ENCODE data around the gene WDFY3. TPM values are rescaled to one million over a fixed set of nuclear protein-coding genes. Genes with fewer than 3 reads are reported as not detected.

The WDFY3 gene
- total and polyA plus RNA-seq, 7 donors: 4.8 to 85.7 (median 50.5) TPM

GRCh38 chr4:84899616-84900015 is 66.9 kb downstream of the WDFY3 start:
- no peak for DNase-seq
- 92 to 93% methylated on average over 3 of the region's 3 CpGs for WGBS, 2 donors
- no peaks in the 10 kb centered on the region for H3K9me3 ChIP-seq
- H3K4me3 ChIP-seq: no peak overlapping the region
- intact Hi-C loops (cut with DNase I): no loop called here
- H3K27ac ChIP-seq: no peak overlapping the region
- H3K27me3 ChIP-seq: no peaks in the 10 kb centered on the region
- H3K36me3 ChIP-seq: no peaks in the 10 kb centered on the region
- H3K4me1 ChIP-seq: no peaks in the 10 kb centered on the region
- TF ChIP-seq EP300 (IDR thresholded peaks at IDR 0.05) (no peak), CTCF (IDR thresholded peaks at IDR 0.05) (no peak), POLR2A (IDR thresholded peaks at IDR 0.05) (no peak), POLR2AphosphoS5 (IDR thresholded peaks at IDR 0.05) (no peak)

- Histone ChIP-seq H3K27me3 (no peaks in the 10 kb centered on the region), H3K27ac (no peak overlapping the region), H3K36me3 (peaks cover 0 to 3% (median 0%) of the 10 kb centered on the region in 4 donors), H3K4me3 (no peak overlapping the region), H3K4me1 (peaks cover 0 to 8% (median under 1%) of the 10 kb centered on the region in 4 donors), H3K9me3 (no peaks in the 10 kb centered on the region)
- intact Hi-C loops (cut with DNase I): no loop called here
- WGBS, 2 donors: 94 to 97% methylated on average over 6 of the region's 6 CpGs
- DNase-seq: no peak
- TF ChIP-seq EP300 (IDR thresholded peaks at IDR 0.05) (no peak), POLR2A (IDR thresholded peaks at IDR 0.05) (no peak)
These were observed 69.0 kb downstream of the WDFY3 start for GRCh38 chr4:84897516-84897915.

- H3K27ac ChIP-seq: no peak overlapping the region
- intact Hi-C loops (cut with DNase I): no loop called here
- H3K4me3 ChIP-seq: no peak overlapping the region
- peaks cover 0 to 3% (median 0%) of the 10 kb centered on the region in 4 donors for H3K36me3 ChIP-seq
- H3K27me3 ChIP-seq: no peaks in the 10 kb centered on the region
- WGBS, 2 donors: 92 to 96% methylated on average over 1 of the region's 1 CpG
- H3K4me1 ChIP-seq: peaks cover 0 to 11% (median 1%) of the 10 kb centered on the region in 4 donors
- DNase-seq: no peak
- no peaks in the 10 kb centered on the region for H3K9me3 ChIP-seq
- TF ChIP-seq EP300 (IDR thresholded peaks at IDR 0.05) (no peak), POLR2A (IDR thresholded peaks at IDR 0.05) (no peak), CTCF (IDR thresholded peaks at IDR 0.05) (no peak), POLR2AphosphoS5 (IDR thresholded peaks at IDR 0.05) (no peak)
These were observed 71.2 kb downstream of the WDFY3 start for GRCh38 chr4:84895283-84895682.

- intact Hi-C loops (cut with DNase I): no loop called here
- WGBS, 2 donors: 94 to 95% methylated on average over 10 of the region's 10 CpGs
- no peak for DNase-seq
- Histone ChIP-seq H3K27me3 (no peaks in the 10 kb centered on the region), H3K27ac (no peak overlapping the region), H3K4me3 (no peak overlapping the region), H3K36me3 (peaks cover 0 to 3% (median 0%) of the 10 kb centered on the region in 4 donors), H3K9me3 (no peaks in the 10 kb centered on the region), H3K4me1 (peaks cover 0 to 11% (median 1%) of the 10 kb centered on the region in 4 donors)
- TF ChIP-seq CTCF (IDR thresholded peaks at IDR 0.05) (no peak), POLR2AphosphoS5 (IDR thresholded peaks at IDR 0.05) (no peak), EP300 (IDR thresholded peaks at IDR 0.05) (no peak)
These were observed 71.9 kb downstream of the WDFY3 start for GRCh38 chr4:84894621-84895020.

GRCh38 chr4:84892950-84893349 is 73.5 kb downstream of the WDFY3 start:
- Histone ChIP-seq H3K4me1 (peaks cover 0 to 11% (median 1%) of the 10 kb centered on the region in 4 donors), H3K9me3 (no peaks in the 10 kb centered on the region), H3K27ac (no peak overlapping the region), H3K27me3 (no peaks in the 10 kb centered on the region), H3K4me3 (no peak overlapping the region), H3K36me3 (peaks cover 0 to 3% (median 0%) of the 10 kb centered on the region in 4 donors)
- 90 to 94% methylated on average over 1 of the region's 1 CpG for WGBS, 2 donors
- DNase-seq: no peak
- intact Hi-C loops (cut with DNase I): no loop called here
- no peak for TF ChIP-seq EP300 (IDR thresholded peaks at IDR 0.05)
- TF ChIP-seq POLR2A (IDR thresholded peaks at IDR 0.05): no peak
- TF ChIP-seq CTCF (IDR thresholded peaks at IDR 0.05): no peak
- no peak for TF ChIP-seq POLR2AphosphoS5 (IDR thresholded peaks at IDR 0.05)

Measured in sigmoid colon (tissue), 7 donors.